GM10266 (cell line): ENCODE measurements around the gene INTS1.

ENCODE experiments used
- DNase-seq: peaks from one replicate; pipeline ENCODE4 v3.0.0; 2012; ENCODE audit errors: extremely low spot score
- TF ChIP-seq, protein P1 (sequence below): IDR thresholded peaks from 2 replicates; pipeline ENCODE4 v1.5.1; 2012; ENCODE audit warnings: mild to moderate bottlenecking, low read depth; ENCODE audit not compliant: control insufficient read depth, insufficient read depth; ENCODE audit errors: missing control alignments

Gene INTS1

DNA sequence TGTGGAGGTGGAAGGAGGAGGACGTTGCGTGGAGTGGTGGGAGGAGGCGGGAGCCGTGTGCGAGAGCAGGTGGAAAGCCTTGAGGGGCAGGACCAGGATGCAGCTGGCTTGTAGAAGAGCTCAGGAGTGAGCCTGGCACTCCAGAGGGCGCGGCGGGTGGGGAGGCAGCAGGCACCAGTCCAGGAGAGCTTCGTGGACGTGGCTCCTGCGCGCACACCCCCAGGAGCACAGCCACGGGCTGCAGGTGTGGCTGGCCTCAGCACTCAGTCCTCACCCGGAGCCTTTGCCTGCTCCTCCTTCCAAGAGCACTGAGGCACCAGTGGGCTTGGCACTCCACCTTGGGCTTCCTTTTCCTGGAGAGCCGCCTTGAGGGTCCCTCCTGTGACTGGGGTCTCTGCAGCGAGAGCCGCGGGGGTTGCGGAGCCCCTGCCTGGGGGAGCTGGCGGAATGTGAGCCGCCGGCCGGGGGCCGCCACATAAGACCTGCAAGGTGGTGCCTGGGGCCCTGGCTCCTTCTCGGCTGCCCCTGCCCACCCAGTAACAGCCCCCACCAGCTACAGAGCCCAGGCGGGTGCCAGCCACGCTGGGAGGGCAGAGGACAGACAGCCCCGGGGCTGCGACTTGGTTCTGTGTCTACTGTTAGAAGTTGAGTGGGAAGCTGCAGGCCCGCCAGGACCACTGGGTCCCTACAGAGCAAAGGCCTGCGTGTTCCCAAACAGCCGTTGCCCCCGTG lies 37.4 kb upstream of the INTS1 start:
- TF ChIP-seq, protein P1, sequence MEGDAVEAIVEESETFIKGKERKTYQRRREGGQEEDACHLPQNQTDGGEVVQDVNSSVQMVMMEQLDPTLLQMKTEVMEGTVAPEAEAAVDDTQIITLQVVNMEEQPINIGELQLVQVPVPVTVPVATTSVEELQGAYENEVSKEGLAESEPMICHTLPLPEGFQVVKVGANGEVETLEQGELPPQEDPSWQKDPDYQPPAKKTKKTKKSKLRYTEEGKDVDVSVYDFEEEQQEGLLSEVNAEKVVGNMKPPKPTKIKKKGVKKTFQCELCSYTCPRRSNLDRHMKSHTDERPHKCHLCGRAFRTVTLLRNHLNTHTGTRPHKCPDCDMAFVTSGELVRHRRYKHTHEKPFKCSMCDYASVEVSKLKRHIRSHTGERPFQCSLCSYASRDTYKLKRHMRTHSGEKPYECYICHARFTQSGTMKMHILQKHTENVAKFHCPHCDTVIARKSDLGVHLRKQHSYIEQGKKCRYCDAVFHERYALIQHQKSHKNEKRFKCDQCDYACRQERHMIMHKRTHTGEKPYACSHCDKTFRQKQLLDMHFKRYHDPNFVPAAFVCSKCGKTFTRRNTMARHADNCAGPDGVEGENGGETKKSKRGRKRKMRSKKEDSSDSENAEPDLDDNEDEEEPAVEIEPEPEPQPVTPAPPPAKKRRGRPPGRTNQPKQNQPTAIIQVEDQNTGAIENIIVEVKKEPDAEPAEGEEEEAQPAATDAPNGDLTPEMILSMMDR, result no peak
- no peak for DNase-seq

DNA sequence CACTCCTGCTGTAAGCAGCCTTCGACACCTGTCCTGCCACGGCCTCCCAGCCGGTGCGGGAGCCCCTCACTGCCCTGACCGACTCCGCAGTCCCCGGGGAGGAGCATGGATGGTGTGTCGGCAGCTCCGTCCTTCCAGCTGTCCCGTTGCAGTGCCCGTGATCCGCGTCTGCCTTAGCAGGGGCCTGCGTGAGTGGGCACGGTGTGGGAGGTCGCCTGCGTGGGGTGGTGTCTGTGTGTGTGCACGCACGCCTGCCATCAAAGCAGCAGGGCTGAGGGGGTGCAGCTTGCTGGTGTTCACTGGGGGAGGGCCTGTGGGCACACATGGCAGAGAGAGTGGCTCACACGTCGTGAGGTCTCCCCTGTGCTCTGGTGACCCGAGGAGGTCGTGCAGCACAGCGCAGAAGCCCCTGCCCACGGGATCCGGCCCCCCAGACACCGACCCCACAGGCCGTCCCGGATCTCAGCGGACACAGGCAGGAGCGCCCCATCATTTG lies 36.6 kb upstream of the INTS1 start:
- DNase-seq, result no peak
- TF ChIP-seq, protein P1, result no peak

DNA sequence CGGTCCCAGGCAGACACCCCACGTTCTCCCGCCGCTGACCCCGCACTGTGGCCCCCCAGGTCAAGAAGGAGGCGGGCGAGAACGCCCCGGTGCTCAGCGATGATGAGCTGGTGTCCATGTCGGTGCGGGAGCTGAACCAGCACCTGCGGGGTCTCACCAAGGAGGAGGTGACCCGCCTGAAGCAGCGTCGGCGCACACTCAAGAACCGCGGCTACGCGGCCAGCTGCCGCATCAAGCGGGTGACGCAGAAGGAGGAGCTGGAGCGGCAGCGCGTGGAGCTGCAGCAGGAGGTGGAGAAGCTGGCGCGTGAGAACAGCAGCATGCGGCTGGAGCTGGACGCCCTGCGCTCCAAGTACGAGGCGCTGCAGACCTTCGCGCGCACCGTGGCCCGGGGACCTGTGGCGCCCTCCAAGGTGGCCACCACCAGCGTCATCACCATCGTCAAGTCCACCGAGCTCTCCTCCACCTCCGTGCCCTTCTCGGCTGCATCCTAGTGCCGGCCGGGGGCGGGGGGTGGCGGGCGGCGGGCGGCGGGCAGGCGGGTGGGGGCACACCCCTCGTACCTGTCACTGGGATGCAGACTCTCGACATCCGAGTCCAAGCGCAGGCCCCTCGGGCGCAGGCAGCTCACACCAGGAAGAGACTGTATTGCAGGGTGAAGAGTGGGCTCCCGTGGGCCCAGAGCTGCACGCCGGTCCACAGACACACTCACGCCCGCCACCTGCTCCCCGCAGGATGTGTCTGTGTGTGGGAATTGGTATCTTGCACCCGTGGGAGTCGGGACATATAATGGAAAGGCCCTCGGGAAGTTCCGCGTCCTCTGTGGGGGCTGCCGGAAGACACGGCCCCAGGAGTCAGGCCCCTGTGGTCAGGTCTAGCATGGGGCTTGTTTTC lies 35.9 kb upstream of the INTS1 start:
- TF ChIP-seq, protein P1, result no peak
- DNase-seq, result no peak

DNA sequence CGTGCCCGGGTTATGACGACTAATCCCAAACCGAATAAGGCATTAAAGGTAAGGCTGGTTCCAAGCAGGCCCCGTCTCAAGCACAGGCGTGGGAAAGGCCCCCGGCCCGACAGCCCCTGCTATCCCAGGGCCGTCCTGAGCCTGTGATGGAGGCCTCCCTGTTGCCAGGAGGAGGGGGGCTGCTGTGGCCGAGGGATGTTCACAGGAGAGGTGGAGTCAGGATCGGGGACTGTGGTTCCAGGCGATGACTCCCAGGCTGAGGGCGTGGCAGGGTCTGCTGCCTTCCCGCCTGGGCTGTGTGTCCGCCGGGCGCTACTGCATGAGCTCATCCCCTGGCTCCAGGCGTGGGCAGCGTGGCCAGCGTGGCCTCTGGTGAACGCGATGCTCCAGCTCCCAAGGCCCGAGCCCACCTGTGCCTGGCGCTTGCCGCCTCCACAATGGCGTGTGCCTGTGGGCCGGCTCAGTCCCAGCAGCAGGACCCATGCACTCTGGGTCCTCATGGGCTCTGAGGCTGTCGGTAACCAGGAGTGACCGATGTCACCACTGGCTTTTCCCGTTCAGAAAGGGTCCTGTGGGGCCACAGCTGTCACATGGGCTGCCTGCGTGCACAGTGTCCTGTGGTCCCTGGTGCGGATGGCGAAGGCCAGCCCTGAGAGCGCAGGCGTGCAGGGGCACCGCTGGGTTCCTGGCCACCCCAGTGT lies 35.1 kb upstream of the INTS1 start:
- TF ChIP-seq, protein P1, result no peak
- DNase-seq, result no peak

- TF ChIP-seq, protein P1, result no peak
- DNase-seq, result no peak
Observed at GRCh38 chr7:1538544-1539180, 34.5 kb upstream of the INTS1 start.

DNA sequence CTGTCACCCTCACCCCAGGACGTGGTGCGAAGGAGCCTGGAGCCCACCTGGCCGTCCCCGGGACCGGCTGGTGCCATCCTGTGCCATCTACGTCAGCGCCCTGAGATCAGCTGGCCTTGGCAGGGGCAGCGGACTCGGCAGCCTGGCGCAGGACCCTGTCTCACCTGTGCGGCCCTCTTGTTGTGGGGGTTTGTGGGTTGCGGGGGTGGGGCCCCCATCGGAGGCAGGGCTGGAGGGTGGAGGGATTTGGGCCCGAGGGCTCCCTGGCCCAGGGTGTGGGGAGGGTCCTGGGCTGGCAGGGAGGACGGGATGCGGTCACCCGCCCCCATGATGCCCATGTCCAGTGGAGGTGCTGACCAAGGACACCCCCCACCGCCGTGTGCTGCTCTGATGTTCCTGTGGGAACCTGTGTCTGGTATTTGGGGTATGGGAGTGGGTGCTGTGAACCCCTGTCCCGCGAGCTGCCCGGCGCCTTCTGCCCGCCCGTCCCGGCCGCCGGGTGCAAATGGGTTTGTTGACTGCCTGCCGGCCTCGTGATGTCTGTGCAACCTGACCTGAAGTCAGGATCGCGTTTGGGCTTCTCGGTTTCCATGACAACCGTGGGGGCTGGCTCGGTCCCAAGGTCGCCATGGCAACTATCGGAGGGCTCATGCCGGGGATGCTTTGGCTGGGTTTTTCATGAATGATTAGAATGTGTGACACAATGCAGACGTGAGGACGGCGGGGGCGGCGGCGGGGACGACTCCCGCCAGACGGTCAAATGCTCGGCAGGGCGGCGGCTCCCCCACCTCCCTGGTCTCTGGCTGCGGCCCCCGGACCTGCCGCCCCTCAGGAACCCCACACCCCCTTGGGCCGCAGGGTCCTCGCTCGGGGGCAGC lies 33.6 kb upstream of the INTS1 start:
- TF ChIP-seq, protein P1, result no peak
- no peak for DNase-seq
